GM19438 (cell line): ENCODE data around the gene TTYH3.
"Not testable (repeated sequence)": the region's sequence is repeated elsewhere in the genome, so short reads cannot be mapped to it uniquely, and the experiment has no call there.

Experiments used
- ATAC-seq: cut with Tn5 transposase; IDR thresholded peaks from one replicate; pipeline ENCODE4 v1.9.1; 2021; ENCODE audit warnings: low read depth; ENCODE audit not compliant: unreplicated experiment

TTYH3 gene

GRCh38 chr7:2680792-2681490 is 49.2 kb downstream of the TTYH3 start:
- ATAC-seq, result no peak

DNA sequence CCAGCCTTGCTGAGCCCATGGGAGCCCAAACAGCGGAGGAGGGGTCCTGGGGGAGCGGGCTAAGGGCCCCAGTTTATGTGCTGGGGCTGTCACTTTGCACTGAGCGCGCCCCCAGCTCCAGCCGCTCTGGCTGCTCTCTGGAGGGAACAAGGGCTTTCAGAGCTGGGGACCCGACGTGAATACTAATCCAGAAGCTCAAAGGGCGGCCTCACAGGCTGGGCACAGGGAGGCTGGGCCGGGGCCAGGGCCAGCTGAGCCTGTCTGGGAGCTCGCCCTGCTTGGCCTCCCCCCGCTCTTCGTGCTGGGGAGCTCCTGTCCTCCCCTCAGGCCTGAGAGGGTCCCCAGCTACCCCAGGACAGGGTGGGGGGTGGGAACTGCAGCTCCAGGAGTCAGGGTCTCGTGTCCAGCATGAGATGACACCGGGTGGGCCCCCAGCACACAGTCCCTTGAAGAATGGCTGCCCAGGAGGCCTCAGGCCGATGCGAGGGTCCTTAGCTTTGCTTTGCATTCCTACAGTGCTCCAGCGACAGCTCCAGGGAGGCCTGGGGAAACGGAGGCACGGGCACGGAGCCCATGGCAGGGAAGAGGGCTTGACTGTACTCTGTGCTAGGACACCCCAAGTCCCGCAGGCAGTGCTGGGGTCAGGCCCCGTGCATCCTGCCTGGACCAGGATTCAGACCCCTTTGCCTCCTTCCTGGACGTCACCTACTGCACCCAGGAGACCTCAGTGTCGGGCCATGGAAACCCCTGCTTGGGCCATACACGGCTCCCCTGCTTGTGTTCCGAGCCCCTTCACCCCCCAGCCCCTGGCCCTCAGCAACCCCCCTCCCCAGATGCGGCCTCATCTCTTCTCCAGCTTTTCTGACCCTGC is 50.4 kb downstream of the TTYH3 start:
- no peak for ATAC-seq

- no peak for ATAC-seq
Observed at GRCh38 chr7:2684501-2684900, 52.7 kb downstream of the TTYH3 start.

- ATAC-seq, result no peak
Observed at GRCh38 chr7:2686101-2686500, 54.3 kb downstream of the TTYH3 start.

DNA sequence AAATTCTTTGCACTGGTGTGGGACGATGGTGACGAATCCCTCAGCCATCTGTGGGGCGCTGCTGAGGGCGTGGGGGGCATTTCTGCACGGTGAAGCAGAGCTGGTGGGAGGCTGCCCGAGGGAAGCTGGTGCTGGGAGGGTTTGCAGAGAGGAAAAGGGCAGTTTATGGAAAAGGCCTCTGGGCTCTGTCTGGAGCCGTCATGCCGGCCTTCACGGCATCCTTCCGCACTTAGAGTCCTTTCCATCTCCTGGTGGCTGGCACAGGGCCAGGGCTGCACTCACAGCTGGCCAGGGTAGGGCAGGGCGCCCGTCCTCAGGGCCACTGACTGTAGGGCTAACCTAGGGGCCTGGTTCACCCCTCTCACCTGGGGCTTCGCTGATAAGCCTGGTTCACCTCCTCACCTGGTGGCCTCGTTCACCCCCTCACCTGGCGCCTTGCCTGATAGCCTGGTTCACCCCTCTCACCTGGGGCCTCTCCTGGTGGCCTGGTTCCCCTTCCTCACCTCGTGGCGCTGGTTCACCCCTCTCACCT is 55.6 kb downstream of the TTYH3 start:
- ATAC-seq, result no peak

- no peak for ATAC-seq
Observed at GRCh38 chr7:2687881-2688318, 56.1 kb downstream of the TTYH3 start, which contains the start of gene AMZ1. AMZ1 (plus strand) TSS chr7:2688202; CDS start chr7:2700452, 12,250 bp downstream.

DNA sequence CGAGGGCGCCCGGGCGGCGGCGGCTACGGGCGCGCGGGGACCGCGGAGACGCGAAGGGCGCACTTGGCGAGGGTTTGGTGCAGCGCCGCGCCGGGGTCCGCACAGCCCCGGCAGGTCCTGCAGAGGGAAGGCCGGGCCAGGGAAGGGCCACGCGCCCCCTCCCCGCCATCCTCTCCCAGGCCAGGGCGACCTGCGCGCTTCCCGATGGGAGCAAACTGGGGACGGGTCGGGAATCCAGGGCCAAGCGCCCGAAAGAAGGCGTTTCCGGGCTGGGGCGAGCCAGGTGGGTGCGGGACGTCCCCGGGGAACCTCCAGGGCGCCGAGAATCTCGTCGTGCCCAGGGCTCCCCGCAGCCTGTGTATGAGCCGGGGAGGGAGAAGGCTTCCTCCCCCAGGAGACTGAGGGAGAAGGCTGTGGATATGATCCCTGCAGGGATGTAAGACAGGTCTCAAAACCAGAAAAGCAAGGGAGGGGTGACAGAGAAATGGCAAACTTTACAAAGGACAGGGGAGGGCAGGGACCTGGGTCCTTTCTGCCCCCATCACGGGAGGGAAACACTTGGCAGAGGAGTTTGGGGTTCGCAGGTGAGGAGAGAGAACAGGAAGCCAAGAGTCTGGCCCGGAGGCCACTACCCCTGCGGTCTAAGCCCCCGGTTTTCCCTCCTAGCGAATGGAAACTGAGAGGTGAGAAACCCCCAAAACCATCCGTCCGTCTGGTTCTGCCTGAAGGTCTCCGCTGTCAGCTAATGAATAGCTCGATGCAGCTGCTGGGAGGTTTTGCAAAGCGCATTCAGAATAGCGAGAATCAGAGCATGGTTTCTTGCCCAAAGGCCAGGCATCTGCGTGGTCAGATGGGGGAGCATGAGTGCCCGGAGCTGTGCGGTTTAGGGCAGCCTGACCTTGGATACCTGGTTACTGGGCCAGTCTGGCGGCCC is 56.9 kb downstream of the TTYH3 start:
- ATAC-seq, result peak; percentile 67

DNA sequence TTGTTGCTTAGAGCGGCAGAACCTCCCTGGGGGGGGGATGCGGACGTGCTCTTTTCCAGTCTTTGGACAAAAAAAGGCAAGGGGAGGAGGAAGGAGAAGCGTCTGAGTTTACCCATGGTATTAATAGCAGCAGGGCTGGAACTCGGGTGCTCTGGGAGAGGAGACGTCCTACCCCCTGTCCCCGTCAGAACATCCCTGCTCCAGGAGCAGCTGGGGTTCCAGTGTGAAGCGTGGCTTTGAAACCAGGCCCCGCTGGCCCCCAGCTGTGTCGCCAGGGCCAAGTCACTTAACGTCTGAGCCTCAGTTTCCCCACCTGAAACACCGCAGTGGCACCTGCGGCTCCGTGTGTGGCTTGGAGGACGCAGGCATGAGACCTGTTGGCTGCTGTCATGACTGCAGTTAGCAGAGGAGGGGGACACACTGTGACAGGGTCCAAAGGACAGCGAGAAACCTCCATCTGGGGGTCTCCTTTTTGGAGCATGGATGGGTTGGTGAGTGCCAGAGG is 57.6 kb downstream of the TTYH3 start:
- ATAC-seq, result no peak

- no peak for ATAC-seq
Observed at GRCh38 chr7:2689951-2690705, 58.3 kb downstream of the TTYH3 start.

DNA sequence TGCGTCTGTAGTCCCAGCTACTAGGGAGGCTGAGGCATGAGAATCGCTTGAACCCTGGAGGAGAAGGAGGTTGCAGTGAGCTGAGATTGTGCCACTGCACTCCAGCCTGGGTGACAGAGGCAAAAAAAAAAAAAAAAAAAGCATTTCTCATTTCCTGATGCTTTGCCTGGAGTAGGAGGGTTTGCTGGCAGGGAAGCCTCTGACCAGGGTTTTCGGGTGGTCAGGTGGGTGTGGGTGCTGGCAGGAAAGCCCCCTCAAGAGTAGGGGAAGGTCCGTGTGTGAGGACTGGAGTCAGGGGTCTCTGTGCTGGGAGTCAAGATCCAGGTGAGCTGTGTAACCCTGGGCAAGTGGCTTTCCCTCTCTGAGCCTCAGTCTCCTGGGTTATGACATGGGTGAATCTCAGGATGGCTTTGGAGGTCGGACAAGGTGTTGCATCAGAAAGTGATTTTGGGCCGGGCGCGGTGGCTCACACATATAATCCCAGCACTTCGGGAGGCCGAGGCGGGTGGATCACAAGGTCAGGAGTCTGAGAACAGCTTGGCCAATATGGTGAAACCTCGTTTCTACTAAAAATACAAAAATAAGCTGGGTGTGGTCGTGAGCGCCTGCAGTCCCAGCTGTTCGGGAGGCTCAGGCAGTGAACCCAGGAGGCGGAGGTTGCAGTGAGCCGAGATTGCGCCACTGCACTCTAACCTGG is 59.4 kb downstream of the TTYH3 start:
- ATAC-seq, result no peak

DNA sequence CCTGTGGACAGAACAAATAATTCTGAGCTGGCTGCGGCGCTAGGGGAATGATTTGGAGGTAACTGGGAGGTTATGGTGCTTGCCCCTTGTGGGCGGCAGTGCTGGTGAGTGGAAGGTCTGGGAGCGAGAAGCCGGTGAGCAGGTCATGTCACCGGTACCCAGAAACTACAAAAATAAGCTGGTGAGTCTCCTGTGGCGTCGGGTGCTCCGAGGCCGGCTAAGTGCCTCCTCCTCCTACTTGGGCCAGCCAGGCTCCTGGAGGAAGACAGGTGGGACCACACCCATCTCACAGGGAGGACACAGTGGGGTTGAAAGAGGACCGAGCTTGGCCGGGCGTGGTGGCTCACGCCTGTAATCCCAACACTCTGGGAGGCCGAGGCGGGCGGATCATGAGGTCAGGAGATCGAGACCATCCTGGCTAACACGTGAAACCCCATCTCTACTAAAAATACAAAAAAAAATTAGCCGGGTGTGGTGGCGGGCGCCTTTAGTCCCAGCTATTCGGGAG is 60.2 kb downstream of the TTYH3 start:
- not testable (repeated sequence) for ATAC-seq

- ATAC-seq, result no peak
Observed at GRCh38 chr7:2692543-2692942, 60.8 kb downstream of the TTYH3 start.

DNA sequence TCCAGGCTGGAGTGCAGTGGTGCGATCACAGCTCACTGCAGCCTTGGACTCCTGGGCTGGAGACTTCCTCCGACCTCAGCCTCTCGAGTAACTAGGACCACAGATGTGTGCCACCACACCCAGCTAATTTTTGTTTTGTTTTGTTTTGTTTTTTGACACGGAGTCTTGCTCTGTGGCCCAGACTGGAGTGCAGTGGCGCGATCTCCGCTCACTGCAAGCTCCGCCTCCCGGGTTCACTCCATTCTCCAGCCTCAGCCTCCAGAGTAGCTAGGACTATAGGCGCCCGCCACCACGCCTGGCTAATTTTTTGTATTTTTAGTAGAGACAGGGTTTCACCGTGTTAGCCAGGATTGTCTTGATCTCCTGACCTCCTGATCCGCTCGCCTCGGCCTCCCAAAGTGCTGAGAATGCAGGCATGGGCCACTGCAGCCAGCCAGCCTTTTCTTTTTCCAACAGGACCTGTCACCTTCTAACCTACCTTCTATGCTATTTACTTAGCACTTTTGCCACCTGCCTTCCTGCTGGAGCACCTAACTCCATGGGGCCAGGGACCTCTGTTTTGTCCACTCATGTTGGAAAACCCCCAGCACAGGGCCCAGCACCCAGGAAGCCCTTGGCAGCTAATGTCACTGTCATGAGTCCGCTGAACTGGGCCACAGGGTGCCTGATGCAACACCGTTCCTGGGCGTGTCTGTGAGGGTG is 61.8 kb downstream of the TTYH3 start:
- ATAC-seq, result not testable (repeated sequence)

DNA sequence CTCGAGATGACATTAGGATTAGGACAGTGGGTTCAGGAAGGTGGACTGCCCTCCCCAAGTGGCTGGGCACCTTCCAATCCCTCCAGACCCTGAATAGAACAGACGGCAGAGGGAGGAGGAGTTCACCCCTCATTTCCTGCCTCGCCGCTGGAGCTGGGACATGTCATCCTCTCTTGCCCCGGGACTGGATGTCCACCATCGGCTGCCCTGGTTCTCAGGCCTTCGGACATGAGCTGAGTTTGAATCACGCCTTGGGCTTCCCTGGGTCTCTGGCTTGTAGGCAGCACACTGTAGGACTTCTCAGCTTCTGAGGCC is 62.3 kb downstream of the TTYH3 start:
- not testable (repeated sequence) for ATAC-seq

GRCh38 chr7:2698581-2699288 is 66.9 kb downstream of the TTYH3 start:
- peak; percentile 95 for ATAC-seq

DNA sequence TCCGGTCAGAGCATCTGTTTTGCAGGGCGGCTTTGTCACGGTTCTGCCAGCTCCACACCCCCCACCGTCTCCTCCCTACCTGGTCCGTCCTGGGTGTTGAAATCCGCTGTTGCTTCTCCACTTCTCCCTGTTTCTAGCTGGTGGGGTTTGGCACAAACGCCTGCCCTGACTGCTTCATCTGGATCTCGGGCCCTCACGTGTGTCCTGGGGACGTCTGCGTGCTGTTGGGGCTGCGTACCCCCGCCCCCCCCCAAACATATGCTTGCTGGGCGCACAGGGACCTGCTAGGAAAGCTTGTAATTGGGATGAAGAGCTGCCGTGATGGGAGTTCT is 67.5 kb downstream of the TTYH3 start:
- ATAC-seq, result no peak

GRCh38 chr7:2700141-2700850 is 68.5 kb downstream of the TTYH3 start:
- no peak for ATAC-seq
